GM12878 (cell line): Measurements from ENCODE around the gene DOCK7.
"Not testable (repeated sequence)": the region's sequence is repeated elsewhere in the genome, so short reads cannot be mapped to it uniquely, and the experiment has no call there.

ENCODE experiments used
- IRF3 ChIP-seq: fragments of 450-650 bp; IDR thresholded peaks from 2 replicates; pipeline ENCODE4 v1.6.1; 2014; ENCODE audit warnings: mild to moderate bottlenecking
- MAX ChIP-seq: IDR thresholded peaks from 2 replicates; pipeline ENCODE4 v1.6.1; 2012; ENCODE audit warnings: low read depth, low read length, improper control_type of control experiment
- PBX3 ChIP-seq: IDR thresholded peaks from 2 replicates; pipeline ENCODE4 v1.6.1; 2011; ENCODE audit warnings: mild to moderate bottlenecking, low read depth, low read length, moderate library complexity; ENCODE audit not compliant: insufficient replicate concordance
- SIX5 ChIP-seq: IDR thresholded peaks from 2 replicates; pipeline ENCODE4 v1.6.1; 2011; ENCODE audit warnings: mild to moderate bottlenecking, low read depth, low read length, moderate library complexity; ENCODE audit not compliant: severe bottlenecking
- TF ChIP-seq, protein P1 (sequence below), 3 experiments: IDR thresholded peaks in 2 of 3; conservative IDR thresholded peaks in 1 of 3; 2 replicates each; pipeline ENCODE4 v1.5.1; 2011; ENCODE audit warnings: low read depth in 3 of 3, low read length in 3 of 3, mild to moderate bottlenecking in 3 of 3, control low read depth in 2 of 3, moderate library complexity in 2 of 3, inconsistent platforms in 1 of 3, mixed read lengths in 1 of 3; ENCODE audit not compliant: control insufficient read depth in 2 of 3, insufficient read depth in 1 of 3; ENCODE audit errors: extremely low read depth in 1 of 3

- not testable (repeated sequence) for TF ChIP-seq MAX, IRF3, SIX5, PBX3
- TF ChIP-seq, protein P1, sequence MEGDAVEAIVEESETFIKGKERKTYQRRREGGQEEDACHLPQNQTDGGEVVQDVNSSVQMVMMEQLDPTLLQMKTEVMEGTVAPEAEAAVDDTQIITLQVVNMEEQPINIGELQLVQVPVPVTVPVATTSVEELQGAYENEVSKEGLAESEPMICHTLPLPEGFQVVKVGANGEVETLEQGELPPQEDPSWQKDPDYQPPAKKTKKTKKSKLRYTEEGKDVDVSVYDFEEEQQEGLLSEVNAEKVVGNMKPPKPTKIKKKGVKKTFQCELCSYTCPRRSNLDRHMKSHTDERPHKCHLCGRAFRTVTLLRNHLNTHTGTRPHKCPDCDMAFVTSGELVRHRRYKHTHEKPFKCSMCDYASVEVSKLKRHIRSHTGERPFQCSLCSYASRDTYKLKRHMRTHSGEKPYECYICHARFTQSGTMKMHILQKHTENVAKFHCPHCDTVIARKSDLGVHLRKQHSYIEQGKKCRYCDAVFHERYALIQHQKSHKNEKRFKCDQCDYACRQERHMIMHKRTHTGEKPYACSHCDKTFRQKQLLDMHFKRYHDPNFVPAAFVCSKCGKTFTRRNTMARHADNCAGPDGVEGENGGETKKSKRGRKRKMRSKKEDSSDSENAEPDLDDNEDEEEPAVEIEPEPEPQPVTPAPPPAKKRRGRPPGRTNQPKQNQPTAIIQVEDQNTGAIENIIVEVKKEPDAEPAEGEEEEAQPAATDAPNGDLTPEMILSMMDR (IDR thresholded peaks at IDR 0.05 in 2 of 3, conservative IDR thresholded peaks at IDR 0.05 in 1 of 3; ENCODE audit: control insufficient read depth in 2 of 3, extremely low read depth in 1 of 3, insufficient read depth in 1 of 3, low read depth in 3 of 3, low read length in 3 of 3), result not testable (repeated sequence)
Observed at GRCh38 chr1:62694479-62694878, 6.3 kb upstream of the DOCK7 start.
